ENCODE results near the gene C10orf67. TPM values are rescaled to one million over a fixed set of nuclear protein-coding genes. Genes with fewer than 3 reads are reported as not detected.

C10orf67 gene
- total and polyA plus RNA-seq, 2 donors (not counting 1 experiment from before 2014, with no cell fraction given) = not detected

GRCh38 chr10:23318359-23318758 lies 26.2 kb downstream of the C10orf67 start:
- Mint-ChIP-seq H3K27me3 (peaks cover 11% of the 10 kb centered on the region), H3K4me3 (no peak overlapping the region), H3K27ac (no peak overlapping the region), H3K4me1 (no peaks in the 10 kb centered on the region), H3K9me3 (ENCODE audit: insufficient read depth) (no peaks in the 10 kb centered on the region)
- no peak overlapping the region for H3K9ac ChIP-seq (ENCODE audit: low read length)
- no peak for TF ChIP-seq EZH2 (IDR thresholded peaks at IDR 0.05; ENCODE audit: borderline replicate concordance, insufficient read depth, low read depth, low read length, poor library complexity, severe bottlenecking)
- WGBS (ENCODE audit: insufficient coverage) = 80% methylated on average over 1 of the region's 3 CpGs
- ChIA-PET POLR2A (no interaction called here), CTCF (interaction anchor here (0.5 to 12.2 kb wide), 3 partner anchors 52 to 206 kb away, joined by 3 to 450 read pairs (median 3); no protein-coding TSS in a partner anchor)
- intact Hi-C loops (cut with micrococcal nuclease) = no loop called here
- H2AFZ ChIP-seq (ENCODE audit: insufficient read depth, low read depth, low read length, poor library complexity, severe bottlenecking) = no peak overlapping the region
- no peaks in the 10 kb centered on the region for H3K79me2 ChIP-seq (ENCODE audit: control insufficient read depth, insufficient read depth, low read length)
- no peaks in the 10 kb centered on the region for H3K36me3 ChIP-seq (replicated peaks in 1 of 2; ENCODE audit: control extremely low read depth in 1 of 2, control insufficient read depth in 1 of 2, extremely low read depth in 1 of 2, insufficient read depth in 2 of 2, low read length in 1 of 2)
- H3K9me3 ChIP-seq (ENCODE audit: control extremely low read depth in 1 of 3, control insufficient read depth in 2 of 3, insufficient read depth in 1 of 3, low read length in 2 of 3) = peaks cover 0 to 18% (median 5%) of the 10 kb centered on the region in 3 donors
- DNase-seq = no peak
- peaks cover 0 to 3% (median 0%) of the 10 kb centered on the region in 4 experiments for H3K27me3 ChIP-seq (replicated peaks in 1 of 4; ENCODE audit: control extremely low read depth in 1 of 4, control insufficient read depth in 3 of 4, insufficient read depth in 4 of 4, low read length in 3 of 4)
- no peak overlapping the region for H3K4me3 ChIP-seq (ENCODE audit: control extremely low read depth in 1 of 5, extremely low read depth in 1 of 5, insufficient read depth in 1 of 5, low read depth in 2 of 5, low read length in 4 of 5)
- H3K4me1 ChIP-seq (ENCODE audit: control insufficient read depth in 2 of 2, insufficient read depth in 2 of 2, low read length in 2 of 2) = no peaks in the 10 kb centered on the region
- H3K27ac ChIP-seq (ENCODE audit: low read length in 2 of 2) = no peak overlapping the region
- H4K20me1 ChIP-seq (ENCODE audit: control insufficient read depth, insufficient read depth, low read length, poor library complexity, severe bottlenecking) = no peaks in the 10 kb centered on the region
- H3K4me2 ChIP-seq (replicated peaks; ENCODE audit: low read depth, low read length, poor library complexity, severe bottlenecking) = no peak overlapping the region
- no peak for ATAC-seq (ENCODE audit: low read depth)

- Histone ChIP-seq H3K79me2 (ENCODE audit: control insufficient read depth, insufficient read depth, low read length) (no peaks in the 10 kb centered on the region), H3K9ac (ENCODE audit: low read length) (no peak overlapping the region), H2AFZ (ENCODE audit: insufficient read depth, low read depth, low read length, poor library complexity, severe bottlenecking) (no peak overlapping the region), H3K4me3 (ENCODE audit: control extremely low read depth in 1 of 5, extremely low read depth in 1 of 5, insufficient read depth in 1 of 5, low read depth in 2 of 5, low read length in 4 of 5) (no peak overlapping the region), H3K27me3 (replicated peaks in 1 of 4; ENCODE audit: control extremely low read depth in 1 of 4, control insufficient read depth in 3 of 4, insufficient read depth in 4 of 4, low read length in 3 of 4) (peaks cover 0 to 3% (median 0%) of the 10 kb centered on the region in 4 experiments), H4K20me1 (ENCODE audit: control insufficient read depth, insufficient read depth, low read length, poor library complexity, severe bottlenecking) (no peaks in the 10 kb centered on the region), H3K9me3 (ENCODE audit: control extremely low read depth in 1 of 3, control insufficient read depth in 2 of 3, insufficient read depth in 1 of 3, low read length in 2 of 3) (peaks cover 0 to 18% (median 5%) of the 10 kb centered on the region in 3 donors), H3K4me2 (replicated peaks; ENCODE audit: low read depth, low read length, poor library complexity, severe bottlenecking) (no peak overlapping the region), H3K36me3 (replicated peaks in 1 of 2; ENCODE audit: control extremely low read depth in 1 of 2, control insufficient read depth in 1 of 2, extremely low read depth in 1 of 2, insufficient read depth in 2 of 2, low read length in 1 of 2) (no peaks in the 10 kb centered on the region), H3K27ac (ENCODE audit: low read length in 2 of 2) (no peak overlapping the region), H3K4me1 (ENCODE audit: control insufficient read depth in 2 of 2, insufficient read depth in 2 of 2, low read length in 2 of 2) (no peaks in the 10 kb centered on the region)
- peaks cover 12% of the 10 kb centered on the region for H3K27me3 Mint-ChIP-seq
- CTCF ChIA-PET = interaction anchor here (1.1 to 12.2 kb wide), 2 partner anchors 53 to 207 kb away, joined by 3 to 450 read pairs; no protein-coding TSS in a partner anchor
- no peak for DNase-seq
- intact Hi-C loops (cut with micrococcal nuclease) = no loop called here
- no peak overlapping the region for H3K27ac Mint-ChIP-seq
- no peaks in the 10 kb centered on the region for H3K4me1 Mint-ChIP-seq
- POLR2A ChIA-PET = no interaction called here
- no peak for ATAC-seq (ENCODE audit: low read depth)
- H3K9me3 Mint-ChIP-seq (ENCODE audit: insufficient read depth) = no peaks in the 10 kb centered on the region
- TF ChIP-seq CTCF (IDR thresholded peaks at IDR 0.05) (no peak), EZH2 (IDR thresholded peaks at IDR 0.05; ENCODE audit: borderline replicate concordance, insufficient read depth, low read depth, low read length, poor library complexity, severe bottlenecking) (no peak)
- 78% methylated on average over 1 of the region's 3 CpGs for WGBS (ENCODE audit: insufficient coverage)
- H3K4me3 Mint-ChIP-seq = no peak overlapping the region
Observed at GRCh38 chr10:23317416-23317815, 27.2 kb downstream of the C10orf67 start.
